GM12874 (cell line): Measurements from ENCODE around the gene BTBD10.

Source experiments
- TF ChIP-seq, protein P1 (sequence below): IDR thresholded peaks from 2 replicates; pipeline ENCODE4 v1.5.1; 2011; ENCODE audit warnings: low read depth, mild to moderate bottlenecking, control low read depth, low read length, moderate library complexity; ENCODE audit not compliant: insufficient read depth

Gene BTBD10

DNA sequence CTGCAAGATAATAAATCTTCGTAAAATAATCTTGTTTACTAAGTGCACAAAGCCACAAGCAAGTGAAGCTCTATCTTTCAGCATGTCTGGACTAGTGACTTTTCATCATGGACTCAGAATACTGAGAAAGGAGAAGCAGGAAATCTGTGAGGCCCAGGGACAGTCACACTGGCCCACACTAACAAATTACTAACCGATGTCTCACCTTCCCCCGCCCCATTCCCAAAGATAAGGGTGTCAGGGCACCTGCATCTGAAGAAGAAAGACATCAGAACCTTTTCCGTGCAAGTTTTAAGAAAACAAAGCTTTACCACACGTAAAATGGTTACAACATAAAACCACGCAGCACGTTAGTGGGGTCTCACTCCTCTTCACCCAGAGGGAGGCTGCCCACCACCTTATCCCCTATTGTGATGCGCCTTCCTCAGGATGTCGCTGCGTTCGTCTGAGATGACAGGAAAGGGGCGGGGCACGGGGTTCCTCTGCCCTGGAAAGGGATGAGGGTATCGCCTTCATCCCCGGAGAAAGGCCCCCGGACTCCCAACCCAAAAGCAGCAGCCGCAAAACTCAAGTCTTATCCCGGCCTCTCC lies 616 bp downstream of the BTBD10 start:
- TF ChIP-seq, protein P1, sequence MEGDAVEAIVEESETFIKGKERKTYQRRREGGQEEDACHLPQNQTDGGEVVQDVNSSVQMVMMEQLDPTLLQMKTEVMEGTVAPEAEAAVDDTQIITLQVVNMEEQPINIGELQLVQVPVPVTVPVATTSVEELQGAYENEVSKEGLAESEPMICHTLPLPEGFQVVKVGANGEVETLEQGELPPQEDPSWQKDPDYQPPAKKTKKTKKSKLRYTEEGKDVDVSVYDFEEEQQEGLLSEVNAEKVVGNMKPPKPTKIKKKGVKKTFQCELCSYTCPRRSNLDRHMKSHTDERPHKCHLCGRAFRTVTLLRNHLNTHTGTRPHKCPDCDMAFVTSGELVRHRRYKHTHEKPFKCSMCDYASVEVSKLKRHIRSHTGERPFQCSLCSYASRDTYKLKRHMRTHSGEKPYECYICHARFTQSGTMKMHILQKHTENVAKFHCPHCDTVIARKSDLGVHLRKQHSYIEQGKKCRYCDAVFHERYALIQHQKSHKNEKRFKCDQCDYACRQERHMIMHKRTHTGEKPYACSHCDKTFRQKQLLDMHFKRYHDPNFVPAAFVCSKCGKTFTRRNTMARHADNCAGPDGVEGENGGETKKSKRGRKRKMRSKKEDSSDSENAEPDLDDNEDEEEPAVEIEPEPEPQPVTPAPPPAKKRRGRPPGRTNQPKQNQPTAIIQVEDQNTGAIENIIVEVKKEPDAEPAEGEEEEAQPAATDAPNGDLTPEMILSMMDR = no peak

DNA sequence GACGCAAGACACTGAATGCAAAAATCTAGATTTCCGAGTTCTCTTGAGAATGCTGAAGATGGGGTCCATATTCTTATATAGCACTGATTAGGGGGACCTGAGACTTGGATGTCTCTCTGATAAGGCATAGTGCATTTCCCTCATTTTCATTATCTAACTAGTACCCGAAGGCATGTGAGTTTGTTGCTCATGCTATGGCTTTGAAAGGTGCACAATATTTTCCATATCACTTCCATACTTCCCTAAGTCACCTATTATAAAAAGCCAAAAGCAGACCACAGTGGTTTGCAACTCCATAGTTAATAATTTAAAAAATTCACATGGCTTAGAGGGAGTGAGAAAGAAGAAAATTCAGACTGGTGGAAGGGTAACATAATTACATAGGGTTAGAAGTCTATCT lies 1.7 kb downstream of the BTBD10 start:
- TF ChIP-seq, protein P1 = no peak

DNA sequence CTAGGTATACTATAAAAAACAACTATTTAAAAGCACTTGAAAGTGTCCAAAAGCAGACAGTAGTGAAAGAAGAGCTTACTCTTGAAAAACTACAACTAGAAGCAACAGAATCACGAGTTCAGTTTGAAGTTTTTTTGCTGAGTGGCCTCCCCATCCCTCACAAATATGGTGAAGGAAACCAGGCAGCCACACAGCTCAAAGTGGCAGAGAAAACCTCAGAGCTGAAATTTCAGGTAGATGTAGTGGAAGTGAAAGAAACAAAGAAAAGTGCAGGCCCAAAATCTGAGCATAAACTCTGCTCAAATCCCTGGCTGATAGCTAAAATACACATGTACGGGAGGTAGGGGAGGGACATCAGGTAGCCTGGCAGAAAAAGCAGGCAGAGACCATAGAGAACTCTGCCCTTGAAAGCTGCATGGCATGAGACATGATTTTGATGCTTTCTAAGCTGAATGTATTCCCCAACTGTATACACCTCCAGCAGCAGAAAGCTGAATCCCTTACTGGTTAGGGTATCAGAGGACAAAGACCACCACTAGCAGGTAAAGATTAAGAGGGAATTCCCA lies 12.1 kb downstream of the BTBD10 start:
- TF ChIP-seq, protein P1 = no peak

DNA sequence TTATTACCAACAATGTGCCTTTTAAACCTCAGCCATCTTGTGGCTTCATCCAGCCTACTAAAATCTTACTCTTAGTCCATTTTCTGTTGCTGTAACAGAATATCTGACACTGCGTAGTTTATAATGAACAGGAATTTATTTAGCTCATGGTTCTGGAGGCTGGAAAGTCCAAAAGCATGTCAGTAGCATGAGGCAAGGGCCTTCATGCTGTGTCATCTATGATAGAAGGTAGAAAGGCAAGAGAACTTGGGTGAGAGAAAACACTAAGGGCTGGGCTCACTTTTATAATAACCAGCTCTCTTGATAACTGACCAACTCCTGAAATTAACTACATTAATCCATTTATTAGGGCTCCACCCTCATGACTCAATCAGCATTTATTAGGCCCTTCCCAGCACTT lies 13.5 kb downstream of the BTBD10 start:
- TF ChIP-seq, protein P1 = no peak

DNA sequence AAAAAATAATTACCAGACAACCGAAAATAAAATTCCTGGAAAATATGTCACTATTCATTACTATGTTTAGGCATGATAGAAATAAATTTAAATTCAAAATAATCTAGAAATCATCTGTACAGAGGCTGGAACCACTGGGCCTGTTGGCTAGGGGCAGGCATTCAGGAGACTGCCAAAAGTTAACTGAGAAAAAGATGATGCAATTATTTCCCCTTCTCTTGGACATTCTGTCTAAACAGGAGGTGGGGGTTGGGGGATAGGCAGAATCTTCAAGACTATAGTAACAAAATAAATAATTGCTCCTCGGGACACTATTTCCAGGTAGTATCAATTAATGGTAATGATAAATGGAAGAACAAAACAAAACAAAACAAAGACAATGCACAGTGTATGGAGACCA lies 14.1 kb downstream of the BTBD10 start:
- TF ChIP-seq, protein P1 = no peak

DNA sequence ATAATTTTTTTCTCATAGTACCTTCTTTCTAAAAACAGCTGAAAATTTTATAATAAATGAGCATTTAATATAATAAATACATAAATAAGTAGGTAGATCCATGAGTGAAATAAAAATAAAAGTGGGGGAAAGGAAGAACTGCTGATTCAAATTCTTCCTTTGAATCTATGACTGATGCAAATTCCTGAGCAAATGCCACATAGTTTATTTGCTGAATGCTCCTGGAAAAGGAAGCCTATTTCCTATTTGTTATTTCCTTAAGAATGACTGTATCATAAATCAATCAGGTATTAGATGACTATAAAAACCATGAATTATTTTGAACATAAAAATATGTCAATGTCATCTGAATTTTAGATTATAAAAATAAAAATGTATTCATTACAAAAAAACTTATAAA lies 16.6 kb downstream of the BTBD10 start:
- TF ChIP-seq, protein P1 = no peak

DNA sequence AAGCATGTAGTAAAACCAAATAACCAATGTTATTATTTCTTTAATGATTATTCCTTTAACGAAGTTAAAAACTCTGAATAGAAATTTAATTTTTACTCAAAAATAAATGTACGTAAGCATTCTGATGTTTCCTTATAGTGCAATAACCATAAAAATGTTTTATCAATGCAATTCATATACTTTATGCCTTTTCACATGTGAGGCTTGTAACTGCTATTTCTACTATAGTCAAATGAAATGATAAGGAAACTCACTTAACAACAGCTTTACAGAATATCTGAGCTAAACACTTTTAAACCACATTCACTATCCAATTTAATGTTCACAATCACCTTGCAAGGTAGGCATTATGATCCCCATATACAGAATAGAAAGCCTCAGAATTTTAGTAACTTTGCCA lies 17.4 kb downstream of the BTBD10 start:
- TF ChIP-seq, protein P1 = no peak
